ENCODE results near the gene NCKIPSD.

NCKIPSD gene

DNA sequence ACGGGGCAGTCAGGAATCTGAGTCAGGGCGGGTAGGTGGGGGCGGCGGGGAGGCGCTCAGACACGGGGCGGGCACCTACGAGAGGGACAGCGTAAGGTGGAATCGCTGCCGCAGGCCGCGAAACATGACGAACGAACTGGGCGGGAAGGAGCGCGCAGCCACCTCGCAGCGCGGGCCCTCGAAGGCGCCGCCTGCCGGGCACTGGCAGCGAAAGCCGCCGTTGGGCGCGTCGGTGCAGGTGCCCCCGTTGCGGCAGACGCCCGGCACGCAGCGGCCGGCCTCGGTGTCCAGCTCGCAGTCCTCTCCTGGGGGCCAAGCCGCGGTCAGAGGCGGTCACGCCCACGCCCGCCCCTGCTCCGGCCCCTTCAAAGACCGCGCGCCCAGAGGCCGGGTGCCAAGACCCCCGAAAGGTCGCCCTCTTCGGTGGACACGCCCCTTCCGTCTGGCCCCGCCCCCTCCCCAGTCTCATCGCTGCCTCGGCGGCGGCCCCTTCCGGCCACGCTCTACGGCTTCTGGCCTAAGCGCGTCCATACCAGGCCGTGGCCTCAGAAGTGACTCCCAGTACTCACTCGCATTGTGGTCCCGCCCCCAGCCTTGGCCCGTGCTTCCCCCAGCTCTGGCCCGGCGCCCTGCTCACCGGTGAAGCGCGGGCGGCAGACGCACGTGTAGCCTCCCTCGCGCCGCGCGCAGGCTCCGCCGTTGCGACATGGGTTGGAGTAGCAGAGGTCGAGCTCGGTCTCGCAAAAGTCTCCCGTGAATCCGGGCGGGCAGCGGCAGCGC lies 29.5 kb downstream of the NCKIPSD start:
- intact Hi-C loops (cut with DNase I): no loop called here
- peak in 41 of 42 donors; percentile 19 to 76 (median 50) for DNase-seq

DNA sequence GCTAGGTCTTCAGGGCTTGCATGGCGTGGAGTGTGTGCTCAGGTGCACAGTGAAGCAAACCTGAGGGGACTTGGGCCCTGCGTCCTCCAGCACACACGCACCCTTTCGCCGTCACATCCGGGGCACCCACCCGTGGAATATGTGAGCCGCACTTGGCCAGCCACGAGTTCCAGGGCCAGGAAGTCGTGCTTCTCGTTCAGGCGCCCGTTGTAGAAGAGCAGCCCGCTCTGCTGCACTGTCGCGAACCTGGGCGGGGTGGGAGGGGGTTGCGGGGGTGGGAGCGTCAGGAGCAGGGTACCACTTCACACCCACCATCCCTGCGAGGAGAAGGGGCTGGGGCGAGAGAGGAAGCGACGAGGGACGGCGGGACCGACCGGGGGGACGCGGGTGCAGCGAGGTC lies 30.1 kb downstream of the NCKIPSD start:
- peak in 1 of 42 donors; percentile 9 for DNase-seq
- intact Hi-C loops (cut with DNase I): no loop called here

DNA sequence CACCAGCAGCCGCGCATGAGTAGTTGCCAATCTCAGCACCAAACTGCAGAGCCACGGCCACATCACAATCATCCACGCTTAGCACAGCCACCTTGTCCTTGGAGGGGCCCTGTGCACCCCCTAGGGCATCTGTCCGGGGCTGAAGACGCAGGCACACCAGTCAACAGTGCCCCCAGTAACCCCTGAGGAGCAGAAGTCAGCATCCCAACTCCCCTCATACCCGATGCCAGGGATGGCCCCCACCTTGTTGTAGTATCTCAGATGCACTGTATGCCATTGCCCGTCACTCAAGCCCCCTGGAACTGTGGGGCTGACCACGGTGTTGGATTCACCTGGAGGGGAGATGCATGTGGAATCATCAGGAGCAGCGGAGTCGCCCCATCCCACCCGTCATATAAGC lies 30.7 kb downstream of the NCKIPSD start:
- DNase-seq: no peak
- intact Hi-C loops (cut with DNase I): no loop called here

DNA sequence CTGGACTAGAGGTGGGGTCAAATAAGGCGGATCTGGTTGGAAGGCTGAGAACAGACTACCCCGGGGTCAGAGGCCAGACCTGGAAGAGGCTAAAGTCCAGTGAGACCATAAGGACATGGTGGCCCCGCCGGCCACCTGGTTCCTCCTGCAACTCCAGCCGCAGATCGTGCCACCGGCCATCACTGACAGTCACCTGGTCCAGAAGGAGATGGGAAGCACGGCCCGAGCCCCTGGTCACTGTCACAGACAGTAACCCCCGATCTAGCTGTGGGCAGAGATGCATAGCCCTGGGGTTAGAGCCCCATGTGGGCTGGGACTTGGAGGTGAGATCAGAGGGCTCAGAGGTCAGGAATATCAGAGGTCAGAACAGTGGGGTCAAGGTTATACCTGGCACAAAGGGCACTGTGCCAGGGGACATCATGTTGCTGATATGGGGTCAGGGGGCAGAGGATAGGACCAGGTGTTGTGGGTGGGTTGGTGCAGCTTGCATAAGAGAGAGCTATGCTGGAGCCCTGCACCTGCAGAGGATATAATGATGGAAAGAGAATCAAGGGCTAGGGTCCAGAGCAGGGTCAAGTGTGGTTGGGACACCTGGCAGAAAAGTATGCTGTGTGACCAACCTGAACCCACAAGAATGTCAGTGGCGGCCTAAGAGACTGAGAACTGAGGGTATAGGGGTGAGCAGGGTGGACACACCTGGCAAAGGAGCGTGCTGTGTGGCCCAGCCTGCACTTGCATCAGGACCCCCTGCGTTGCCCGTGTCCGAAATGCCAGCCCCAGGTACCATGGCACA lies 32.6 kb downstream of the NCKIPSD start:
- intact Hi-C loops (cut with DNase I): no loop called here

DNA sequence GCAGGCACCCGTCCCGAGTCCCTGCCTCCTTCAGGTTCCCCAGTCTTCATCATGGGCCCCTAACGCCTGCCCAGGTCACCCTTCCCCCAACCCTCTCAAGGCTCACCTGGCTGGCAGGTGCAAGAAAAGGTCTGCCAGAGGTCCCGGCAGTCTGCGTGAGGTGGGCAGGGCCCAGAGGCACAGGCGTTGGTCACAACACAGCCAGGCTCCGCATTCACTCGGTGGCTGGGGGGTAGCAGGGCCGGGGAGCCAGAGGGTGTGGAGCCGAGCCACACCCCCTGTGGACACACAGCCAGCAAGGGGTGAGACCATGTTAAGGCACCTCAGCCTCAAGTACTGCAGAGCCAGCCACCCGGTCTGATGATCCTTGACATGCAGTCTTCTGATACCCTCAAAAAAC lies 33.9 kb downstream of the NCKIPSD start:
- intact Hi-C loops (cut with DNase I): no loop called here
- no peak for DNase-seq

More for the DNA sequence above, 32.6 kb downstream of the NCKIPSD start:
- DNase-seq: no peak

DNA sequence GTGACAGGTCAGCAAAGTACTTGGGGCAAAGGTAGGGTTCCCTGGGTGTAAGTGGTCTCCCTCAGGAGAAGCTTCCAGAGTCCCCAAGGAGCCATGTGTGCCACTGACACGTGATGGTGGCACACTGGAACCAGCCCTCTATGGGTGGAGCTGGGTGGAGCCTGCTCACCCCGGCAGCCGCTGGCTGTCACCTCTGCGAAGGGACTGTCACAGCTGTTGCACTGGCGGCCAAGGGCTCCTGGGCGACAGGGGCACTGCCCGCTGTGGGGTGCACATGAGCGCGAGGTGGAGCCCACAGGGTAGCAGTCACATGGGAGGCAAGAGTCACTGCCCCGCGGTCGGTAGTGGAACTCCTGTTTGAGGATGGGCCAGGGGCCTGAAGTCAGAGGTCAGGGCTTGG lies 35.0 kb downstream of the NCKIPSD start:
- no peak for DNase-seq
- intact Hi-C loops (cut with DNase I): no loop called here

DNA sequence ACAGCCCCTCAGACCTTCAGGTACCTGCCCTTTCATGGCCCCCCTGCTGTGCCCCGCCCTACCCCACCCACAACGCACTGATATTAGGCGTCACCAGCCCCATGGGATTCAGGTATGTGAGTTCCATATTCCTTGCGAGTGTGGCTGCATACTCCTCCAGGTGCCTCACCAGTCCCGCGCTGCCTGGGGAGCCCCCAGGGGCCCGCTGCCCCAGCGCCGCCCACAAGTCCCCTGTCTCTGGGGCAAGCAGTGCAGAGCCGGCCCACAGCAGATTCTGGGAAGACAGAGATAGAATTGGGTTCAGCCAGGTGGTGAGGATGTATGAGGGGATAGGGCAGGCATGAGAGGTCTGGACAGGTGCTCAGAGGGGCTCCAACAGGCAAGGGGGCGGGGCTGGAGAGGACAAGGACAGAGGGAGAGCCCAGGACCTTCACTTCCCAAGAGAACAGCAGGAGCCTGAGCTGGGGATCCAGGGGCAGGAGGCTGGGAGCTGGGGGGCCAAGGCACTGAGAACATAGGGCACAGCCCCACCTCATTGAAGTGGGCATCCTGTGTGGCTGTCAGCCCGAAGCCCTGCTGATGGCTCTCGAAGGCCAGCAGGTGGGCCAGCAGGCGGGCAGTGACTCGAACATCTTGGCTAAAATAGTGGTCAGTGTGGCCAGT lies 37.4 kb downstream of the NCKIPSD start:
- DNase-seq: no peak
- intact Hi-C loops (cut with DNase I): no loop called here

DNA sequence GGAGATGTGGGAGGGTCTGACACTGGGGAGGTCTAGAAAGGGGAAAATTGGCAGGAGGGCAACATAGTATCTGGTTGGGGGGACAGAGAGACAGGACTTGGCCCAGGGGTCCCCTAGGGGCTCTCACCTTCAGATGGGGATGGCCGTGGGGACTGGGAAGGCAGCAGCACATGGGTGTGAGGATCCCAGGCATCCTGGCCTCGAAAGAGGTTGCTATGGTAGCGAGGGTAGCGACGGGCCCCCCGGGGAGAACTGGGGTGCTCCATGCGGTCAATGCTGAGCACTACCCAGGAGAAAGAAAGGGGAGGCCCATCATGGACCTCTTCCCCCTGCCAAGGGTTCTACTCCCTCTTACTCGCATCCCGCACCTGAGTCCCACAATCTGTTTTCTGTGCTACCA lies 38.0 kb downstream of the NCKIPSD start:
- intact Hi-C loops (cut with DNase I): no loop called here
- no peak for DNase-seq

DNA sequence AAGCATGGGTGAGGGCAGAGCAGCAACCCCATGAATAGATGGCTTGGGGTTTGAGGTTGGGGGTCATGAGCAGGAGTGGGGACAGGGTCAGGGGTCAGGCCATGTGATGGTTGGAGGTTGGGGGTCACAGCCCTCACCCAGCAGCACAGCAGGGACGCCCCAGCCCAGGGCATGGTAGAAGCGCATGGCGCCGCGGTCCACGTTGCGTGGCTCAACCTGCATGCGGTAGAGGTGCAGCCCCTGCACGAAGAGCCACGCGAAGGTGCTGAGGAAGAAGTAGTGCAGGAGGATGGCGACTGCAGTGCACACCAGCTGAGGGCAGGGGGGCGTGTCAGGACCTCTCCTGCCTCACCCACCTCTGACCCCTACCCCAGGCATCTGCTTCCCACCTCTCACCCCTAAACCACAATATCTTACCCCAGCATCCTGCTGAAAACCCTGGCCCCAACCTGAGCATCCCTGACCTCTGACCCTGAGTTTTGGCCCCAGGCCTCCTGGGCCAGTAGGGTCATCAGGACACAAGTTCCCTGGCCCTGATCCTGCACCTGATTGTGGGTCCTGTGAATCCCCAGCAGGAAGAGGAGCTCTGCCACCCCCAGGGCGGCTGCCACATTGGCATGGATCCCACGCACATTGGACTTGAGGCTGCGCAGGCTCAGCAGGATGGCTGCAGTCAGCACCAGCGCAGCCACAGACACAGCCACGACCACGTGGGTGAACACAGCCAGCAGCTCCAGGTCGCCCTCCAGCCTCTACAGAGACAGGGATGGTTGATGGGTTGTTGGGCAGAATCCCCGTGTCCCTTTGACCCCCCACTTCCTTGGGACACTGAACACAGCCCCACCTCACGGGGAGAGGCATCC lies 40.6 kb downstream of the NCKIPSD start:
- DNase-seq: no peak
- intact Hi-C loops (cut with DNase I): no loop called here

DNA sequence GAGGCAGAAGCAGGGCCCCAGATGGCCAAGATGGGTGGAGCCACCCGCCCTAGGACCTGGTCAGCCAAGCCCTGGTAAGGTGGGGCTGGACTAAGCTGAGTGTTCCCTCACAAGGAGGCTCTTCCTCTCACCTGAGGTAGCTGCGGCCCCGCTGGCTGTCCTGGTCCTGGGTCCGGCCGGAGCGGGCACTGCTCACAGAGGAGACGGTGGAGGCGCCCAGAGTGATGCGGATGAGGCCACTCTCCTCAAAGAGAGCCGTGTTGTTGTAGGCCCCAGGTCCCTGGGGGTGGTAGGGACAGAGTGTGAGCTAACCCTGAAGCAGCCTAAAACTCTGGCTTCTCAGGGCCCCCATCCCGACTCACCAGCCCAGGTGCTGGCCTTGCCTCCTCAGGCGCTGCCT lies 43.1 kb downstream of the NCKIPSD start:
- DNase-seq: no peak
- intact Hi-C loops (cut with DNase I): no loop called here

DNA sequence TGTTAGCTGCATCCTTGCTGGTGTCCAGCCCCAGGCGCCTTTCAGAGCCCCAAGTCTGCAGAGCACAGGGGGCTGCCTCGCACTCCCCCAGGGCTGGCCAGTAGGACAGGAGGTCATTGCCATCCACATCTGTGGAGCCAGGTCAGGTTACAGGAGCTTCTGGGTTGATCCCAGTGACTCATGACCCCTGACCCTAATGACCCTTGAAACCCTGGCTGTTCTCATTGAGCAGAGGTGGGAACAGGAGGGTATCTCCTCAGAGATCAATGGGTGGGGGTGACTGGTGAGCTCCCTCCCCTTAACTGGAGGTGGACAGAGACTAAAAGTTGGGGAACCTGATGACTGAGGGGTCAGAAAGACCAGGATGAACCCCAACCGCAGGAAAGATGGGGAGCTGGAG lies 44.3 kb downstream of the NCKIPSD start:
- no peak for DNase-seq
- intact Hi-C loops (cut with DNase I): no loop called here

DNA sequence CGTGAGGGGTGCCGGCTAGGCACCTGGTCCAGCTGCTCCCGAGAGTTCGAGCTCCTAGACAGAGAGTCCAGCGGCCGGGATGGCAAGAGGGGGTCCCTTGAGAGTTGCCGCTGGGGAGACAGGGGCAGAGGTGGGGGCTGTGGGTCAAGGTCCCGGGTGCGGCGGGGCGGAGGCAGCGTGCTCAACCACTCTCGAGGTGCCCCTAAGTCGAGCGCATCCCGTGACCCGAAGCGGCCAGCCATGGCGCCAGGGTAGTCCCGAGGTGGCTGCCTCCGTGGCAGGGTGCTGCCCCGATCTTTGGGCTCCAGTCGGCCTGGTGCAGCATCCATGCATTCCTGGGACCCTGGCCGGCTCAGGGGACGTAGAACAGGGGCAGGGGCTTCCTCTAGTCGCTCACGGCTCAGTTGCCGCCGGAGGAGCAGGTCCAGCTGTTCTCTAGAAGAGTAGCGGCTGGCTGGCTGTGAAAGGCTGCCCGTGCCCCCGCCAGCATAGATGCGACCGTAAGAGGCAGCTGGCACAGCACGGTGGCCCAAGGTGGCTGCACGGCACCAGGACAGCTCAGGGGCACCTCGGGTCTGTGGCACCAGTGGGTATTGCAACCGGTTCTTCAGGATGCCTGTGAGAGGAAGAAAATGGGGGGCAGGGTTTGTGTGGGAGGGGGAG lies 45.6 kb downstream of the NCKIPSD start:
- intact Hi-C loops (cut with DNase I): no loop called here
- no peak for DNase-seq

DNA sequence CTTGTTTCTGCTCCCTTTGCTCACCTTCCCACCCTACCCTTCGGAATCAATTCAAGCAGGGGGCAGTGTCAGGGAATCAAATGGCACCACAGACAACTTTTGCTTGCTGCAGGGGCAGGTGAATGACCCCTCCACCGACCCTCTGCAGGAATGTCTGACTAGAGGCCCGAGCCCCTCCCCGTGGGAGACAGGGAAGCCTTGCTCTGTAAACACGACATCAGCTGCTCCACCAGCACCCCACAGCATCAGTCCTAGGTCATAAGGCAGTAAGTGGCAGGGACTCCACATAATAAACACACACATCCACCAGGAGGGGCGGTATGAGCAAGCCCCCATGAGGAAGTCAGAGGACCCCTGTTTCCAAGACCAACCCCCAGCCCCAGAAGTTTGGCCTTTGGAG lies 48.4 kb downstream of the NCKIPSD start:
- DNase-seq: no peak
- intact Hi-C loops (cut with DNase I): no loop called here

DNA sequence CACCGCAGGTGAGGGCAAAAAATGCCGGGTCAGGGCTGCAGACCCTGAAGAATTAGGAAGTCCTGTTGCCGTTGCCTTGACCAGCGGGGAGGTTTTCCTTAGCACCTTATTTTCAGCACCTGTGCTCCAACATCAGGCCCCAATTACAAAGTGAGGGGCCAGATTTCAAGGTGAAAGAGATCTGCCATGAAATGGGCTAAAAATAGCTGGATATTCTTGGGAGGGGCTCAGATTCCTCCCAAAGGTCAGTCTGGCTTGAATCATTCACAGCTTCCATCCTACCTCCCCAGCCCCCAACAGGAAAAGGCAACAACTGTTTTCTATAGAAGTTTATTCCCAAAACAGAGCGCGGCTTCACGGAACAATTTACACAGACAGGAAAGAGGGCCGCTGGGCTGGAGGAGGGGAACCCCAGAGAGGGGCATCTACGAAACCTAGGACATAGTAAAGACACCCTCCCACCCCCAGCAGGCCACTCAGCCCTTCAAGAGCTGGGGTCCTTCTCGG lies 49.5 kb downstream of the NCKIPSD start:
- DNase-seq: no peak
- intact Hi-C loops (cut with DNase I): no loop called here

DNA sequence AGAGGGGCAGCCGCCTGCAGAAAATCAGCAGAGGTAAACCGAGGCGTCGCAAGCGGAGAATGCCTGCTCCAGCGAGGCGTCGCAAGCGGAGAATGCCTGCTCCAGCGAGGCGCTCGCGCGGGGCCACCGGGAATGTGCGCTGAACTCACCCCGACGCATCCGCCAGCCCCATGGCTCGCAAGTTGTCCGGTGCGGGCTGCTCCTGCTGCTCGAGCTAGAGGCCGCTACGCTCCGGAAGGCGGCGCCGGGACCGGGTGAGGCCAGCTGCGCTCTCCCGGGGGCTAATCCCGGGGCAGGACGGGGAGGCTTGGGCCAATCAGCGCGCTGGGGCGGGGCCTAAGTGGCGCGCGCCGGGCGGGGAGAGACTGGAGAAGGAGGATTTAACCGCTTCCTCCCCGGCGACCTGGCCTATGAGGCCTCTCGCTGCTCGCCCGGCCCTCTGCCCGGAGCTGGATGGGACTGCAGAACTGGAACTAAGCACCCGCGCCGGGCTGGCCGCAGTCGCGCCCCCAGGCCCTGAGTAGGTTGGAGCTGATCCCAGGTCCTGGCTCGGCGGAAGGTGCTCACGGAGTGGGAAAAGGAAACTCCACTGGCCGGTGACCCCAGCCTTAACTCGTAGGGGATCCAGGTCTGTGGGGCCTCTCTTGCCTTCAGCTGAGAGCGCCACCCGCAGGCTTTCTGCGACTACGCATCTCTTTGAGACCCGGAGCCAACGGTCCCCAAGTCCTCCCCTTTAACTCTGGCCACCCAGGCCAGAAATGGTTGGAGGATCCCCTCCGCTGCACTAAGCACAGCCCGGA lies 50.3 kb downstream of the NCKIPSD start, which contains the start of gene SLC26A6:
TSS of gene SLC26A6 (minus strand) at position 240 of the 800 bp plus-strand sequence. CDS start at position 172, 68 bp downstream.
- intact Hi-C loops (cut with DNase I): no loop called here

DNA sequence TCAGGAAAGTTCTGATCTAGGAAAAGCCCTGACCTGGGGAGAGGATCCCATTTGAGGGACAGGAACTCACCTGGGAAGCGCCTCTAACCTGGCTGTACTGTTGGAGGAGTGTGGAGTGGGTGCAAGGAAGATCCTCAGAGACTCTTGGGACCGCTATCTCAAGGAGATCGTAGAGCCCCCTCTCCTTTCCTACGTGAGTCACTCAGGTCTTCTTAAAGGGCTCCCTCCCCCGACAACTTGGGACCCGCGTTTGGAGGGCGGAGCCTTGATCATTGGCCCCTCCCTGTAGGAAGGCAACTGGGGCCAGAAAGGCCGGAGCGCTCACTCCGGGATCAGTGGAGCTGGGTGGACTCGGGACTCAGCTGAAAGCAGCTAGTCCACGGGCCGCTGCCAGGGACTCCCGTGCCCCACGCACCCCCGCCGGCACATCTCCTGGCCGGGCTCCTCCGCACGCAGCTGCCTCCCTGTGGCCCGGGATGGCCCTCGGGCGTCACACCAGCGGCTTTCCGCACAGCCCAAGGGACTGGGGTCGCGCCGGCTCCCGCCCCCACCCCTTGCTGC lies 51.0 kb downstream of the NCKIPSD start:
- peak in 41 of 42 donors; percentile 14 to 71 (median 44) for DNase-seq
- intact Hi-C loops (cut with DNase I): no loop called here

More for the DNA sequence above, 50.3 kb downstream of the NCKIPSD start, which contains the start of gene SLC26A6:
- peak; percentile 93 to 100 (median 98) for DNase-seq

DNA sequence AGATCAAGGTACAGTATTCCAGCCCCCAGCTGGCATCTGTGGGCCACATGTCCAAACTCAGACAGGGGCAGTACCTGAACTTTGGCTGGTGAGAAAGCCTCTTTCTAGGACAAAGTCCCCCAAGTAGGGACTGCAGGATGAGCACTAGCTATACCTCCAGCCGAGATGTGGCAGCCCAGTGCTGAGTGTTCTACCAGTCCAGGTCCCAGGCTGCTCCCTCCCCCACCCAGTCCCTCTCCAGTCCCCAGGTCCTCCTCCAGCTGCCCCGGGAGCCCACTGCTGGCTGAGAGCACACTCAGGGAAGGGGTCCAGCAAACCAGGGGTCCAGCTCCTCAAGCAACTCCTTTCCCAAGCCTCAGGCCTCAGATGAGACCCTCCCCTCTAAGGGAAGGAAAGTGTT lies 52.0 kb downstream of the NCKIPSD start:
- DNase-seq: no peak
- intact Hi-C loops (cut with DNase I): no loop called here
